ENCODE measurements around the gene RXFP2.

RXFP2 gene

GRCh38 chr13:31826521-31826920 lies 87.2 kb downstream of the RXFP2 start:
- H4K20me1 ChIP-seq (ENCODE audit: insufficient read depth, low read length) = no peaks in the 10 kb centered on the region
- H3K4me2 ChIP-seq (ENCODE audit: insufficient read depth, low read length) = no peak overlapping the region
- no peaks in the 10 kb centered on the region for H3K79me2 ChIP-seq (ENCODE audit: insufficient read depth, low read length)
- H3K4me1 ChIP-seq (ENCODE audit: insufficient read depth, low read length) = no peaks in the 10 kb centered on the region
- H3K27me3 ChIP-seq (ENCODE audit: insufficient read depth, low read length, poor library complexity) = peaks cover 12% of the 10 kb centered on the region
- ATAC-seq (ENCODE audit: insufficient read depth, low read depth) = no peak
- no peak overlapping the region for H3K9ac ChIP-seq (ENCODE audit: low read depth, low read length)
- DNase-seq = no peak
- no peaks in the 10 kb centered on the region for H3K9me3 ChIP-seq (ENCODE audit: insufficient read depth, low read length, severe bottlenecking)
- H2AFZ ChIP-seq (ENCODE audit: low read depth, low read length) = no peak overlapping the region
- TF ChIP-seq EZH2 (IDR thresholded peaks at IDR 0.05; ENCODE audit: borderline replicate concordance, low read depth, low read length, severe bottlenecking) (no peak), CTCF (IDR thresholded peaks at IDR 0.05; ENCODE audit: borderline replicate concordance, extremely low read depth, low read length, poor library complexity, severe bottlenecking) (no peak)
- H3K27ac ChIP-seq (ENCODE audit: low read length) = no peak overlapping the region
- H3K4me3 ChIP-seq (ENCODE audit: low read depth in 1 of 2, low read length in 2 of 2) = no peak overlapping the region
- H3K36me3 ChIP-seq (ENCODE audit: insufficient read depth, low read length) = no peaks in the 10 kb centered on the region

- DNase-seq (no peak), ATAC-seq (ENCODE audit: insufficient read depth, low read depth) (no peak)
- H3K79me2 ChIP-seq (ENCODE audit: insufficient read depth, low read length) = no peaks in the 10 kb centered on the region
- H3K9ac ChIP-seq (ENCODE audit: low read depth, low read length) = no peak overlapping the region
- peaks cover 12% of the 10 kb centered on the region for H3K27me3 ChIP-seq (ENCODE audit: insufficient read depth, low read length, poor library complexity)
- no peaks in the 10 kb centered on the region for H3K9me3 ChIP-seq (ENCODE audit: insufficient read depth, low read length, severe bottlenecking)
- no peak overlapping the region for H3K27ac ChIP-seq (ENCODE audit: low read length)
- no peak overlapping the region for H2AFZ ChIP-seq (ENCODE audit: low read depth, low read length)
- H3K4me2 ChIP-seq (ENCODE audit: insufficient read depth, low read length) = no peak overlapping the region
- no peaks in the 10 kb centered on the region for H3K4me1 ChIP-seq (ENCODE audit: insufficient read depth, low read length)
- no peak for TF ChIP-seq CTCF (IDR thresholded peaks at IDR 0.05; ENCODE audit: borderline replicate concordance, extremely low read depth, low read length, poor library complexity, severe bottlenecking)
- no peaks in the 10 kb centered on the region for H4K20me1 ChIP-seq (ENCODE audit: insufficient read depth, low read length)
- no peaks in the 10 kb centered on the region for H3K36me3 ChIP-seq (ENCODE audit: insufficient read depth, low read length)
- H3K4me3 ChIP-seq (ENCODE audit: low read depth in 1 of 2, low read length in 2 of 2) = no peak overlapping the region
These were observed 88.4 kb downstream of the RXFP2 start for GRCh38 chr13:31827707-31828106.

GRCh38 chr13:31835932-31836331 lies 96.6 kb downstream of the RXFP2 start:
- Histone ChIP-seq H2AFZ (ENCODE audit: low read depth, low read length) (no peak overlapping the region), H3K9ac (ENCODE audit: low read depth, low read length) (no peak overlapping the region), H3K79me2 (ENCODE audit: insufficient read depth, low read length) (no peaks in the 10 kb centered on the region), H3K36me3 (ENCODE audit: insufficient read depth, low read length) (no peaks in the 10 kb centered on the region), H3K4me1 (ENCODE audit: insufficient read depth, low read length) (no peaks in the 10 kb centered on the region), H4K20me1 (ENCODE audit: insufficient read depth, low read length) (no peaks in the 10 kb centered on the region), H3K9me3 (ENCODE audit: insufficient read depth, low read length, severe bottlenecking) (no peaks in the 10 kb centered on the region), H3K4me2 (ENCODE audit: insufficient read depth, low read length) (no peak overlapping the region), H3K4me3 (ENCODE audit: low read depth in 1 of 2, low read length in 2 of 2) (no peak overlapping the region), H3K27ac (ENCODE audit: low read length) (no peak overlapping the region), H3K27me3 (ENCODE audit: insufficient read depth, low read length, poor library complexity) (peaks cover 6% of the 10 kb centered on the region)
- TF ChIP-seq EZH2 (IDR thresholded peaks at IDR 0.05; ENCODE audit: borderline replicate concordance, low read depth, low read length, severe bottlenecking) (no peak), CTCF (IDR thresholded peaks at IDR 0.05; ENCODE audit: borderline replicate concordance, extremely low read depth, low read length, poor library complexity, severe bottlenecking) (no peak)
- DNase-seq (no peak), ATAC-seq (ENCODE audit: insufficient read depth, low read depth) (no peak)

GRCh38 chr13:31843044-31843443 lies 103.7 kb downstream of the RXFP2 start:
- no peak for TF ChIP-seq CTCF (IDR thresholded peaks at IDR 0.05; ENCODE audit: borderline replicate concordance, extremely low read depth, low read length, poor library complexity, severe bottlenecking)
- TF ChIP-seq EZH2 (IDR thresholded peaks at IDR 0.05; ENCODE audit: borderline replicate concordance, low read depth, low read length, severe bottlenecking) = no peak
- H2AFZ ChIP-seq (ENCODE audit: low read depth, low read length) = no peak overlapping the region
- DNase-seq = no peak
- H3K4me3 ChIP-seq (ENCODE audit: low read depth in 1 of 2, low read length in 2 of 2) = no peak overlapping the region
- no peak for ATAC-seq (ENCODE audit: insufficient read depth, low read depth)
- peaks cover 37% of the 10 kb centered on the region for H3K27me3 ChIP-seq (ENCODE audit: insufficient read depth, low read length, poor library complexity)
- H3K4me1 ChIP-seq (ENCODE audit: insufficient read depth, low read length) = peaks cover 15% of the 10 kb centered on the region
- no peaks in the 10 kb centered on the region for H3K36me3 ChIP-seq (ENCODE audit: insufficient read depth, low read length)
- no peaks in the 10 kb centered on the region for H4K20me1 ChIP-seq (ENCODE audit: insufficient read depth, low read length)
- H3K4me2 ChIP-seq (ENCODE audit: insufficient read depth, low read length) = no peak overlapping the region
- no peaks in the 10 kb centered on the region for H3K79me2 ChIP-seq (ENCODE audit: insufficient read depth, low read length)
- no peak overlapping the region for H3K9ac ChIP-seq (ENCODE audit: low read depth, low read length)
- H3K27ac ChIP-seq (ENCODE audit: low read length) = no peak overlapping the region
- no peaks in the 10 kb centered on the region for H3K9me3 ChIP-seq (ENCODE audit: insufficient read depth, low read length, severe bottlenecking)

Data from DND-41 (cell line).